K562 (cell line): ENCODE results near the gene SAMD11. TPM values are rescaled to one million over a fixed set of nuclear protein-coding genes. Genes with fewer than 3 reads are reported as not detected.

Experiments
- BRD9 ChIP-seq: fragments of 450-650 bp; IDR thresholded peaks from 2 replicates; pipeline ENCODE4 v1.6.1; 2018; ENCODE audit warnings: low read depth; ENCODE audit not compliant: partially characterized antibody
- DACH1 ChIP-seq: fragments of 450-650 bp; IDR thresholded peaks from 2 replicates; pipeline ENCODE4 v1.6.1; 2018; ENCODE audit not compliant: partially characterized antibody
- DDX20 ChIP-seq: fragments of 450-650 bp; IDR thresholded peaks from 2 replicates; pipeline ENCODE4 v1.6.1; 2016; ENCODE audit warnings: missing genetic modification characterization, low read depth, mild to moderate bottlenecking, missing compliant biosample characterization, moderate library complexity
- EP300 ChIP-seq: IDR thresholded peaks from 2 replicates; pipeline ENCODE4 v1.6.1; 2012; ENCODE audit warnings: low read length, improper control_type of control experiment
- IRF2 ChIP-seq: sonication (generic); formaldehyde crosslinking; IDR thresholded peaks from 2 replicates; pipeline ENCODE4 v1.8.1; 2022; ENCODE audit warnings: mild to moderate bottlenecking, missing genetic modification reagents
- JUND ChIP-seq, 2 experiments: IDR thresholded peaks; 2 replicates in 1 of 2; 3 replicates in 1 of 2; pipeline ENCODE4 v1.6.1; 2011; ENCODE audit warnings: borderline replicate concordance in 2 of 2, low read depth in 2 of 2, low read length in 2 of 2, improper control_type of control experiment in 1 of 2, missing biosample characterization in 1 of 2, missing genetic modification characterization in 1 of 2, missing genetic modification reagents in 1 of 2
- MAFF ChIP-seq: IDR thresholded peaks from 2 replicates; pipeline ENCODE4 v1.6.1; 2012; ENCODE audit warnings: low read length, improper control_type of control experiment
- NR2C2 ChIP-seq, 2 experiments: fragments of 200-800 bp in 1 of 2; sonication (Bioruptor generic) in 1 of 2; sonication (generic) in 1 of 2; formaldehyde crosslinking in 1 of 2; IDR thresholded peaks; 2 replicates each; pipeline versions ENCODE4 v1.6.1 to v1.8.0; 2016 to 2022; ENCODE audit warnings: mild to moderate bottlenecking in 1 of 2, missing compliant biosample characterization in 1 of 2, missing genetic modification characterization in 1 of 2, missing genetic modification reagents in 1 of 2
- POLR2G ChIP-seq: fragments of 200-400 bp; formaldehyde crosslinking; IDR thresholded peaks from 2 replicates; pipeline ENCODE4 v1.6.1; 2017; ENCODE audit warnings: low read depth, mild to moderate bottlenecking, antibody characterized with exemption, low read length, moderate library complexity
- PTBP1 ChIP-seq: fragments of 200-400 bp; formaldehyde crosslinking; IDR thresholded peaks from 2 replicates; pipeline ENCODE4 v1.6.1; 2017; ENCODE audit warnings: low read depth, low read length
- SNIP1 ChIP-seq: fragments of 450-650 bp; IDR thresholded peaks from 2 replicates; pipeline ENCODE4 v1.7.1; 2017; ENCODE audit warnings: low read depth, mild to moderate bottlenecking
- SOX6 ChIP-seq: fragments of 450-650 bp; IDR thresholded peaks from 2 replicates; pipeline ENCODE4 v1.6.1; 2014; ENCODE audit warnings: mild to moderate bottlenecking
- STAT5A ChIP-seq: IDR thresholded peaks from 2 replicates; pipeline ENCODE4 v1.6.1; 2012; ENCODE audit warnings: low read length, inconsistent platforms, borderline replicate concordance
- STAT5B ChIP-seq: fragments of 250-450 bp; sonication (Bioruptor Pico); IDR thresholded peaks from 2 replicates; pipeline ENCODE4 v1.8.0; 2021; ENCODE audit warnings: mild to moderate bottlenecking, inconsistent platforms
- TCFL5 ChIP-seq: fragments of 250-450 bp; sonication (Bioruptor Pico); conservative IDR thresholded peaks from 2 replicates; pipeline ENCODE4 v1.6.1; 2021; ENCODE audit warnings: mild to moderate bottlenecking, moderate library complexity, matching md5 sums
- YBX1 ChIP-seq: fragments of 450-650 bp; IDR thresholded peaks from 2 replicates; pipeline ENCODE4 v1.7.1; 2016; ENCODE audit warnings: mild to moderate bottlenecking
- ZNF174 ChIP-seq: fragments of 250-450 bp; sonication (Bioruptor Pico); IDR thresholded peaks from 2 replicates; pipeline ENCODE4 v1.4.0; 2020; ENCODE audit warnings: mild to moderate bottlenecking
- ZNF239 ChIP-seq: fragments of 250-450 bp; sonication (Bioruptor Pico); IDR thresholded peaks from 2 replicates; pipeline ENCODE4 v1.4.0; 2020; ENCODE audit warnings: mild to moderate bottlenecking
- ZNF668 ChIP-seq: fragments of 250-450 bp; sonication (Bioruptor Pico); IDR thresholded peaks from 2 replicates; pipeline ENCODE4 v1.8.0; 2022; ENCODE audit warnings: mild to moderate bottlenecking, inconsistent platforms
- ZNF77 ChIP-seq: fragments of 250-450 bp; sonication (Bioruptor Pico); IDR thresholded peaks from 2 replicates; pipeline ENCODE4 v1.5.0; 2020
- polyA plus RNA-seq, 8 experiments: library from polyadenylated mRNA; depleted of rRNA in 4 of 8; stranded (reverse) in 5 of 8; unstranded in 3 of 8; fragments of >200 nt; fragmentation: Nextera tagmentation in 2 of 8; fragmentation: Illumina TruSeq in 1 of 8; extraction: Ambion mirVana in 2 of 8; extraction: Trizol in 1 of 8; gene quantifications; 2 replicates each; pipeline versions ENCODE4 v1.2.1 to v1.2.3, GENCODE V29; 2011 to 2014; ENCODE audit warnings: inconsistent platforms in 1 of 8, missing spikeins in 1 of 8
- total RNA-seq, 7 experiments: library from RNA; depleted of rRNA in 6 of 7; stranded (reverse); fragments of >200 nt in 6 of 7; fragmentation: Illumina TruSeq in 2 of 7; extraction: Trizol in 2 of 7; gene quantifications; 2 replicates each; pipeline versions ENCODE4 v1.2.1 to v1.2.3, GENCODE V29; 2011 to 2021; ENCODE audit warnings: low replicate concordance in 1 of 7
- TF ChIP-seq, protein P1 (sequence below), 2 experiments: fragments of 450-650 bp; IDR thresholded peaks; 2 replicates each; pipeline ENCODE4 v1.6.1; 2018; ENCODE audit warnings: mild to moderate bottlenecking in 2 of 2, low read depth in 1 of 2; ENCODE audit not compliant: partially characterized antibody in 2 of 2
- TF ChIP-seq, protein P2 (sequence below): fragments of 250-450 bp; sonication (Bioruptor Pico); IDR thresholded peaks from 2 replicates; pipeline ENCODE4 v1.8.0; 2021; ENCODE audit warnings: mild to moderate bottlenecking, moderate library complexity
- TF ChIP-seq, protein P3 (sequence below), 2 experiments: IDR thresholded peaks; 2 replicates each; pipeline ENCODE4 v1.6.1; 2011; ENCODE audit warnings: borderline replicate concordance in 1 of 2, control low read depth in 1 of 2, low read depth in 1 of 2, low read length in 1 of 2, mild to moderate bottlenecking in 1 of 2, mixed read lengths in 1 of 2, moderate library complexity in 1 of 2; ENCODE audit not compliant: insufficient read depth in 1 of 2, insufficient read length in 1 of 2, poor library complexity in 1 of 2, severe bottlenecking in 1 of 2; ENCODE audit errors: extremely low read depth in 1 of 2

The SAMD11 gene
- total and polyA plus RNA-seq, 9 of the 15 experiments (the other 6 are each of a cell fraction or from before 2014, with no cell fraction given), result 0.07 to 0.82 (median 0.11) TPM; not detected in 2

DNA sequence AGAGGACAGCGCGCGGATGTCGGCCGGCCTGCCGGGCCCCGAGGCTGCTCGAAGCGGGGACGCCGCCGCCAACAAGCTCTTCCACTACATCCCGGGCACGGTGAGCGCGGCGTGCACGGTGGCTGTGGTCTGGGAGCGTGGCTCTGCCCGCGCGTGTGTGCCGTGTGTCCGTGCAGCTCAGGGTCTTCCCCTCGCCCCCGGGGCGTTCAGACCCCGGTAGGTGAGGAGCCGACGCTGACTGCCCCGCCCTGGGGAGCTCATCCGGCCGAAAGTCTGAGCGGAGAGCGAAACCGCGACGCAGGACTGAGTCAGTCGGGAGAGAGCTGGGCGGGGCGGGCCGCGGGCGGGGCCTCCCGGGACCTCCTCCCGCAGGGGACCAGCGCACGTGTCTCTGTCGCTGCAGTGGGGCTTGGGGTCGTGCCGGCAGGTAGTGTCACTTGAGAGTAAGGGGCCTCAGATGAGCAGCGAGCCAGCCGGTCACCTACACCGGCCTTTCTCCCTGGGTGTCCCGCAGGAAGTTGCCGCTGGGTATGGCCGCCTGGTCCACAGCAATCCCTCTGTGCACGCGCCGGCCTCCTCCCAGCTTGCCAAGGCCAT is 43.1 kb downstream of the SAMD11 start (continued):
- TF ChIP-seq DACH1, result no peak
- TF ChIP-seq, protein P1, sequence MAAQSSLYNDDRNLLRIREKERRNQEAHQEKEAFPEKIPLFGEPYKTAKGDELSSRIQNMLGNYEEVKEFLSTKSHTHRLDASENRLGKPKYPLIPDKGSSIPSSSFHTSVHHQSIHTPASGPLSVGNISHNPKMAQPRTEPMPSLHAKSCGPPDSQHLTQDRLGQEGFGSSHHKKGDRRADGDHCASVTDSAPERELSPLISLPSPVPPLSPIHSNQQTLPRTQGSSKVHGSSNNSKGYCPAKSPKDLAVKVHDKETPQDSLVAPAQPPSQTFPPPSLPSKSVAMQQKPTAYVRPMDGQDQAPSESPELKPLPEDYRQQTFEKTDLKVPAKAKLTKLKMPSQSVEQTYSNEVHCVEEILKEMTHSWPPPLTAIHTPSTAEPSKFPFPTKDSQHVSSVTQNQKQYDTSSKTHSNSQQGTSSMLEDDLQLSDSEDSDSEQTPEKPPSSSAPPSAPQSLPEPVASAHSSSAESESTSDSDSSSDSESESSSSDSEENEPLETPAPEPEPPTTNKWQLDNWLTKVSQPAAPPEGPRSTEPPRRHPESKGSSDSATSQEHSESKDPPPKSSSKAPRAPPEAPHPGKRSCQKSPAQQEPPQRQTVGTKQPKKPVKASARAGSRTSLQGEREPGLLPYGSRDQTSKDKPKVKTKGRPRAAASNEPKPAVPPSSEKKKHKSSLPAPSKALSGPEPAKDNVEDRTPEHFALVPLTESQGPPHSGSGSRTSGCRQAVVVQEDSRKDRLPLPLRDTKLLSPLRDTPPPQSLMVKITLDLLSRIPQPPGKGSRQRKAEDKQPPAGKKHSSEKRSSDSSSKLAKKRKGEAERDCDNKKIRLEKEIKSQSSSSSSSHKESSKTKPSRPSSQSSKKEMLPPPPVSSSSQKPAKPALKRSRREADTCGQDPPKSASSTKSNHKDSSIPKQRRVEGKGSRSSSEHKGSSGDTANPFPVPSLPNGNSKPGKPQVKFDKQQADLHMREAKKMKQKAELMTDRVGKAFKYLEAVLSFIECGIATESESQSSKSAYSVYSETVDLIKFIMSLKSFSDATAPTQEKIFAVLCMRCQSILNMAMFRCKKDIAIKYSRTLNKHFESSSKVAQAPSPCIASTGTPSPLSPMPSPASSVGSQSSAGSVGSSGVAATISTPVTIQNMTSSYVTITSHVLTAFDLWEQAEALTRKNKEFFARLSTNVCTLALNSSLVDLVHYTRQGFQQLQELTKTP (IDR thresholded peaks at IDR 0.05; ENCODE audit: low read depth in 1 of 2, partially characterized antibody in 2 of 2), result no peak
- no peak for TF ChIP-seq ZNF77 (CRISPR knock-in tag)
- TF ChIP-seq NR2C2 (CRISPR knock-in tag; IDR thresholded peaks at IDR 0.05), result no peak
- TF ChIP-seq NR2C2 (tag; IDR thresholded peaks at IDR 0.05), result no peak
- TF ChIP-seq IRF2 (CRISPR knock-in tag), result no peak
- no peak for TF ChIP-seq STAT5A
- no peak for TF ChIP-seq ZNF668 (CRISPR knock-in tag)
- TF ChIP-seq TCFL5, result no peak
- TF ChIP-seq, protein P2, sequence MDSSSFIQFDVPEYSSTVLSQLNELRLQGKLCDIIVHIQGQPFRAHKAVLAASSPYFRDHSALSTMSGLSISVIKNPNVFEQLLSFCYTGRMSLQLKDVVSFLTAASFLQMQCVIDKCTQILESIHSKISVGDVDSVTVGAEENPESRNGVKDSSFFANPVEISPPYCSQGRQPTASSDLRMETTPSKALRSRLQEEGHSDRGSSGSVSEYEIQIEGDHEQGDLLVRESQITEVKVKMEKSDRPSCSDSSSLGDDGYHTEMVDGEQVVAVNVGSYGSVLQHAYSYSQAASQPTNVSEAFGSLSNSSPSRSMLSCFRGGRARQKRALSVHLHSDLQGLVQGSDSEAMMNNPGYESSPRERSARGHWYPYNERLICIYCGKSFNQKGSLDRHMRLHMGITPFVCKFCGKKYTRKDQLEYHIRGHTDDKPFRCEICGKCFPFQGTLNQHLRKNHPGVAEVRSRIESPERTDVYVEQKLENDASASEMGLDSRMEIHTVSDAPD, result no peak
- no peak for TF ChIP-seq MAFF
- TF ChIP-seq STAT5B, result no peak
- no peak for TF ChIP-seq BRD9
- no peak for TF ChIP-seq EP300
- TF ChIP-seq DDX20 (tag), result no peak
- no peak for TF ChIP-seq ZNF174 (CRISPR knock-in tag)
- no peak for TF ChIP-seq PTBP1
- TF ChIP-seq YBX1, result no peak
- TF ChIP-seq ZNF239, result no peak
- TF ChIP-seq SOX6, result no peak
- peak; percentile 66 for TF ChIP-seq JUND (IDR thresholded peaks at IDR 0.05; ENCODE audit: borderline replicate concordance, low read depth, low read length)
- peak; percentile 50; the same call in 1 of the 3 replicates for TF ChIP-seq JUND (tag; IDR thresholded peaks at IDR 0.05; ENCODE audit: borderline replicate concordance, low read depth, low read length)
- TF ChIP-seq, protein P3, sequence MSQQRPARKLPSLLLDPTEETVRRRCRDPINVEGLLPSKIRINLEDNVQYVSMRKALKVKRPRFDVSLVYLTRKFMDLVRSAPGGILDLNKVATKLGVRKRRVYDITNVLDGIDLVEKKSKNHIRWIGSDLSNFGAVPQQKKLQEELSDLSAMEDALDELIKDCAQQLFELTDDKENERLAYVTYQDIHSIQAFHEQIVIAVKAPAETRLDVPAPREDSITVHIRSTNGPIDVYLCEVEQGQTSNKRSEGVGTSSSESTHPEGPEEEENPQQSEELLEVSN (IDR thresholded peaks at IDR 0.05; ENCODE audit: borderline replicate concordance in 1 of 2, extremely low read depth in 1 of 2, insufficient read depth in 1 of 2, insufficient read length in 1 of 2, low read depth in 1 of 2, low read length in 1 of 2, poor library complexity in 1 of 2, severe bottlenecking in 1 of 2), result peak; percentile 23 to 70
- TF ChIP-seq POLR2G, result peak; percentile 88
- TF ChIP-seq SNIP1, result no peak
